Loucy (cell line): ENCODE measurements around the gene HES2.

Experiments
- H2AFZ ChIP-seq: fragments of 200-600 bp; sonication (generic); 2 replicates; pipeline ENCODE4 v1.6.0; 2016; ENCODE audit warnings: antibody characterized with exemption, mild to moderate bottlenecking, low read length, moderate library complexity
- H3F3A ChIP-seq: fragments of 200-600 bp; 2 replicates; pipeline ENCODE4 v1.6.0; 2016; ENCODE audit warnings: antibody characterized with exemption, low read depth, mild to moderate bottlenecking
- H3K27me3 ChIP-seq: fragments of 200-600 bp; sonication (generic); 2 replicates; pipeline ENCODE4 v1.6.1; 2014; ENCODE audit warnings: low read length, mild to moderate bottlenecking; ENCODE audit not compliant: insufficient read depth, poor library complexity, severe bottlenecking
- H3K36me3 ChIP-seq: fragments of 200-600 bp; sonication (generic); 2 replicates; pipeline ENCODE4 v1.6.1; 2016; ENCODE audit warnings: low read length; ENCODE audit not compliant: insufficient read depth
- H3K4me1 ChIP-seq: fragments of 200-600 bp; sonication (generic); 2 replicates; pipeline ENCODE4 v1.5.1; 2014; ENCODE audit warnings: low read length, mild to moderate bottlenecking; ENCODE audit not compliant: insufficient read depth, poor library complexity, severe bottlenecking
- H3K4me2 ChIP-seq: fragments of 200-600 bp; sonication (generic); 2 replicates; pipeline ENCODE4 v1.6.0; 2014; ENCODE audit warnings: antibody characterized with exemption, low read length, low read depth, mild to moderate bottlenecking; ENCODE audit not compliant: poor library complexity, severe bottlenecking
- H3K4me3 ChIP-seq: fragments of 200-600 bp; sonication (generic); 2 replicates; pipeline ENCODE4 v1.5.1; 2014; ENCODE audit warnings: low read length, mild to moderate bottlenecking, mixed read lengths; ENCODE audit not compliant: poor library complexity, severe bottlenecking
- H3K79me2 ChIP-seq: fragments of 200-600 bp; sonication (generic); 2 replicates; pipeline ENCODE4 v1.6.1; 2014; ENCODE audit warnings: low read length; ENCODE audit not compliant: insufficient read depth
- H3K9ac ChIP-seq: fragments of 200-600 bp; sonication (generic); 2 replicates; pipeline ENCODE4 v1.6.0; 2014; ENCODE audit warnings: mild to moderate bottlenecking, low read depth, low read length, moderate library complexity; ENCODE audit not compliant: poor library complexity, severe bottlenecking
- H3K9me2 ChIP-seq: fragments of 200-600 bp; sonication (generic); replicated peaks from 2 replicates; pipeline ENCODE4 v1.6.1; 2016; ENCODE audit warnings: low read depth, low read length, mixed read lengths
- H3K9me3 ChIP-seq: fragments of 200-600 bp; sonication (generic); 2 replicates; pipeline ENCODE4 v1.6.1; 2014; ENCODE audit warnings: mild to moderate bottlenecking, antibody characterized with exemption, low read length, low read depth; ENCODE audit not compliant: insufficient read depth
- H4K20me1 ChIP-seq: fragments of 200-600 bp; sonication (generic); 2 replicates; pipeline ENCODE4 v1.6.0; 2014; ENCODE audit warnings: antibody characterized with exemption, low read length, mild to moderate bottlenecking; ENCODE audit not compliant: insufficient read depth, poor library complexity, severe bottlenecking
- EZH2phosphoT487 ChIP-seq: fragments of 200-600 bp; IDR thresholded peaks from 2 replicates; pipeline ENCODE4 v1.6.1; 2018; ENCODE audit warnings: antibody characterized with exemption, mild to moderate bottlenecking, moderate library complexity, borderline replicate concordance
- TF ChIP-seq, protein P1 (sequence below): fragments of 200-600 bp; sonication (generic); conservative IDR thresholded peaks from 2 replicates; pipeline ENCODE4 v1.5.1; 2014; ENCODE audit warnings: mild to moderate bottlenecking, antibody characterized with exemption, low read length

Gene HES2

DNA sequence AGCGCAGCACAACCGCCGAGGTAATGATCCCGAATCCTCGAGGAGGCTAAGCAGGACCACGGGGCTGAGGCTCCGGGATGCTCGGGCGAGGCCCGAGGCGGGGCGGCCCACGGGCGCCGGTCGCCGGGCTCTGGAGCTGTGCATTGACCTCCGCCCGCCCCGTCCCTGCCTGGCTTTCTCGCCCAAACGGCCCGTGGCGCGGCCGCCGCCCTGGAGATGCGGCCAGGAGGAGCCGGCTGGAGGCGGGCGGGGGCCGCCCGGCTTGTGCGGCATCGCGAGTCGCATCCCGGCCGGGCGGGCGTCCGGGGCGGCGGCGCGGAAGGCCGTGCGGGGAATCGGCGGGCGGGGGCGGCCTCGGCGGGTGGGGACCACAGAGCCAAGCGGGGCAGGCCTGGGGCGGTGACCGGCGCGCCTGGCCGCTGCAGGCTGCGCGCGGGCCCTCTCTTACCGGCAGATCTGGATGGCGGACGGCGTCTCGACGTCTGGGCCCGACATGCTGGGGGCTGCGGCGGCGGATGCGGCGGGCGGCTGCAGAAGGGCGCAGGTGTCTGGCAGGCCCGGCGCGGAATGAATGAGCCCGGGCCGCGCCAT lies 26.8 kb downstream of the HES2 start:
- Histone ChIP-seq H4K20me1 (peaks cover 13% of the 10 kb centered on the region), H2AFZ (peak overlapping the region; percentile 49; the same call in 1 of the 2 replicates), H3K79me2 (peaks cover 45% of the 10 kb centered on the region), H3K36me3 (no peaks in the 10 kb centered on the region), H3K27me3 (no peaks in the 10 kb centered on the region), H3K9ac (peak overlapping the region; percentile 86), H3K9me3 (no peaks in the 10 kb centered on the region), H3K9me2 (no peaks in the 10 kb centered on the region), H3K4me2 (peak overlapping the region; percentile 100), H3F3A (peaks cover 4% of the 10 kb centered on the region; the same call in 1 of the 2 replicates), H3K4me3 (peak overlapping the region; percentile 87), H3K4me1 (peaks cover 32% of the 10 kb centered on the region)
- TF ChIP-seq, protein P1, sequence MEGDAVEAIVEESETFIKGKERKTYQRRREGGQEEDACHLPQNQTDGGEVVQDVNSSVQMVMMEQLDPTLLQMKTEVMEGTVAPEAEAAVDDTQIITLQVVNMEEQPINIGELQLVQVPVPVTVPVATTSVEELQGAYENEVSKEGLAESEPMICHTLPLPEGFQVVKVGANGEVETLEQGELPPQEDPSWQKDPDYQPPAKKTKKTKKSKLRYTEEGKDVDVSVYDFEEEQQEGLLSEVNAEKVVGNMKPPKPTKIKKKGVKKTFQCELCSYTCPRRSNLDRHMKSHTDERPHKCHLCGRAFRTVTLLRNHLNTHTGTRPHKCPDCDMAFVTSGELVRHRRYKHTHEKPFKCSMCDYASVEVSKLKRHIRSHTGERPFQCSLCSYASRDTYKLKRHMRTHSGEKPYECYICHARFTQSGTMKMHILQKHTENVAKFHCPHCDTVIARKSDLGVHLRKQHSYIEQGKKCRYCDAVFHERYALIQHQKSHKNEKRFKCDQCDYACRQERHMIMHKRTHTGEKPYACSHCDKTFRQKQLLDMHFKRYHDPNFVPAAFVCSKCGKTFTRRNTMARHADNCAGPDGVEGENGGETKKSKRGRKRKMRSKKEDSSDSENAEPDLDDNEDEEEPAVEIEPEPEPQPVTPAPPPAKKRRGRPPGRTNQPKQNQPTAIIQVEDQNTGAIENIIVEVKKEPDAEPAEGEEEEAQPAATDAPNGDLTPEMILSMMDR, result no peak
- no peak for TF ChIP-seq EZH2phosphoT487

DNA sequence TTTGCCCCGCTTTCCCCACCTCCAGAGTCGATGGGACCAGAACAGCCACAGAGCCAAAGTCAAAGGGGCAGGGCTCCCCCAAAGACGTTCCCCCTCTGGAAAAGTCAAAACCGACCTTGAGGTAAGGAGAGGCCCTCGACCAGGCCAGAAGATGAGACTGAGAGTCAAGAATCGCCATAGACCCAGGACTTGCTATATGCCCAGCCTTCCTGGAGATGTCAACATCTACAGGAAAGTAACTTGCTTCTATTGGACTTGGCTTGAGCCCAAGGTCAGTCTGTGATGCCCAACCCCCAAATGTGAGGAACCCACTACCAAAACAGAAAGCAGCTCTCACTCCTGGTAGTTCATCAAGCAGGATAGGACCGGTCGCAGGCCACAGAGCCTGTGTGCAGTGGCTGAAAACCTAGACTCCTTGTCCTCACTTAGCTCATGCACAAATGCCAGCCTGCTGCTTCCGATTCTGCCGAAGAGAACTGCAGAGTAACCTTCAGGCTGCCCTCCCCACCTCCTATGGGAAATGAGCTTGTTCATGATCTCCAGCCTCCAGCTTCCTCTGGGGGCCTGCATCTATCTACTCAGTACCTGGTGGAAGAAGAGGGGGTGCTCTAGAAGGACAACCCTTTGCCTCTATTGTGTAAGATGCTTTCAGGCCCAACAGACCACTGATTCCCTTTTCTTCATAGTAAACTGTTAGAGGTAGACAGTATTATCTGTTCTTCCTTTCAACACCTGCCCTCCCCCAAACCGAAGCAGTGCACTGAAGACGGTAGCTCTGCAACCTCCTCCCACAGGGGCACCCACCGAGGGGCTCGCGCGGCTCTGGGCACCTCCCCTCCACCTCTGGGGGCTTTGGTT lies 27.5 kb downstream of the HES2 start:
- Histone ChIP-seq H3K27me3 (no peaks in the 10 kb centered on the region), H3F3A (peaks cover 4% of the 10 kb centered on the region; the same call in 1 of the 2 replicates), H3K9ac (peak overlapping the region; percentile 74), H3K36me3 (no peaks in the 10 kb centered on the region), H3K4me2 (peak overlapping the region; percentile 100), H3K79me2 (peaks cover 50% of the 10 kb centered on the region), H3K4me1 (peaks cover 37% of the 10 kb centered on the region), H3K9me2 (no peaks in the 10 kb centered on the region), H3K4me3 (peak overlapping the region; percentile 87), H2AFZ (peak overlapping the region; percentile 1; the same call in 1 of the 2 replicates), H3K9me3 (no peaks in the 10 kb centered on the region), H4K20me1 (peaks cover 13% of the 10 kb centered on the region)
- TF ChIP-seq EZH2phosphoT487, result no peak
- TF ChIP-seq, protein P1, result no peak

DNA sequence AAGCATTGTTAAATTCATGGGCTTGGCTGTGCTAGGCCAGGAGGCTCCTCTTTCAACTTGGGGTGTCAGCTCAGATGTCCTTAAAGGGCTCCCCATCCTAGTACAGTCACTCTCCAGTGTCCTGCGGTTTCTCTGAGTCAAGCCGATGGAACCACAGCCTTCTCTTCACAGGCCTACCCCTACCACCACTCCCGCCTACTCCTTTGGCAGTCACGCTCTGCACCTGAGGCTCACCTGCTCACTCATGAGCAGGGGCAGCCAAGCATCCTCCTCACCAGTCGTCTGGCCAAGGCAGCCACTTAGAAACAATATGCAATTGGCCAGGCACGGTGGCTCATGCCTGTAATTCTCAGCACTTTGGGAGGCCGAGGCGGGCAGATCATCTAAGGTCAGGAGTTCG lies 29.7 kb downstream of the HES2 start:
- TF ChIP-seq, protein P1, result no peak
- no peak for TF ChIP-seq EZH2phosphoT487
- Histone ChIP-seq H4K20me1 (peaks cover 21% of the 10 kb centered on the region), H3K4me3 (no peak overlapping the region), H2AFZ (no peak overlapping the region), H3K79me2 (peaks cover 72% of the 10 kb centered on the region), H3K9me2 (no peaks in the 10 kb centered on the region), H3K9me3 (no peaks in the 10 kb centered on the region), H3K4me1 (peaks cover 34% of the 10 kb centered on the region), H3K9ac (no peak overlapping the region), H3K27me3 (no peaks in the 10 kb centered on the region), H3K36me3 (no peaks in the 10 kb centered on the region), H3F3A (peaks cover 4% of the 10 kb centered on the region; the same call in 1 of the 2 replicates), H3K4me2 (peak overlapping the region; percentile 3)
